ENCODE data around the gene HIVEP3.

The HIVEP3 gene

DNA sequence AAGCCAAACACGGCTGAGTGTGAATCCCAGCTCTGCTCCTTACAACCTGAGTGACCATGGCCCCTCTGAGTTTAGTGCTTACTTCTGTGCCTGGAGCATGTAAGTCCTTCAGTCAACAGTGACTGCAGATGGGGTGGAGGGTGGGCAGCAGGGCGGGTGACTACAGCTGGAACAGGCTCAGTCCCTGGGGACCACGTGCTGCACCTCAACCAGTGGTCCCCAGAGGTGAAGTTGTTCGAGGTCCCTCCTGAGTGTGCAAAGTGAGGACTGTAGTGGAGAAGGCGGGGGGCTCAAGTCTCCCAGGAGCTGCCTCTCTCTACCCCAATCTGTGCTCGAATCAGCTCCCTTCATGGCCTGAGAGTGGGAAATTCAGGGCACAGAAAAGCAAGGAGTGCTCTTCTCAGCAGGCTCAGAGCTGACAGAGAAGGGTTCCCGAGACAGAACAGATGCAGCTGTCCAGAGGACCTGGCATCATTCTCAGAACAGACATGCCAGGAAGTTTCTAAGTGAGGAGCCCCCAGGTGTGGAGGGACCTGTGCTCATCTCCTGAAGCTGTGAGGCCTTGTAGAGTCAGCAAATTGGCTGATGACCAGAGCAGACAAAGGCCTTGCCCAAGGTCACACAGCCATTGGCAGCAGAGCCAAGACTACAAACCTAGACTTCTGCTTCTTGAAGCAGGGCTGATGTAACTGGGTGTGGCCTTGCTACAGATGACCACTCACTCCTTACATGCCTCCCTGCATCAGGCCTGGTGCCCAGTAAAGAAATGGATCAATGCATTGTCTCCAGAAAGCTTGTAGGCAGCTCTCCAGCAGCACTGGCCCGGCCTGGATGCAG lies 372.5 kb downstream of the HIVEP3 start:
- no peaks in the 10 kb centered on the region for H3K4me1 ChIP-seq (ENCODE audit: control insufficient read depth in 5 of 5, insufficient read depth in 5 of 5, low read length in 5 of 5)
- H3K27me3 ChIP-seq (ENCODE audit: control insufficient read depth in 5 of 5, insufficient read depth in 4 of 5, low read length in 5 of 5) = no peaks in the 10 kb centered on the region
- H3K9ac ChIP-seq (ENCODE audit: low read length in 5 of 5) = no peak overlapping the region
- no peak overlapping the region for H3K27ac ChIP-seq (ENCODE audit: low read depth, low read length)
- no peak overlapping the region for H3K4me3 ChIP-seq (ENCODE audit: low read depth in 1 of 5, low read length in 5 of 5)
- H3K9me3 ChIP-seq (ENCODE audit: control insufficient read depth in 5 of 5, low read length in 5 of 5) = peaks cover 0 to 2% (median 0%) of the 10 kb centered on the region in 5 donors
- peaks cover 0 to 13% (median 4%) of the 10 kb centered on the region in 5 donors for H3K36me3 ChIP-seq (ENCODE audit: control insufficient read depth in 5 of 5, insufficient read depth in 5 of 5, low read length in 5 of 5)

DNA sequence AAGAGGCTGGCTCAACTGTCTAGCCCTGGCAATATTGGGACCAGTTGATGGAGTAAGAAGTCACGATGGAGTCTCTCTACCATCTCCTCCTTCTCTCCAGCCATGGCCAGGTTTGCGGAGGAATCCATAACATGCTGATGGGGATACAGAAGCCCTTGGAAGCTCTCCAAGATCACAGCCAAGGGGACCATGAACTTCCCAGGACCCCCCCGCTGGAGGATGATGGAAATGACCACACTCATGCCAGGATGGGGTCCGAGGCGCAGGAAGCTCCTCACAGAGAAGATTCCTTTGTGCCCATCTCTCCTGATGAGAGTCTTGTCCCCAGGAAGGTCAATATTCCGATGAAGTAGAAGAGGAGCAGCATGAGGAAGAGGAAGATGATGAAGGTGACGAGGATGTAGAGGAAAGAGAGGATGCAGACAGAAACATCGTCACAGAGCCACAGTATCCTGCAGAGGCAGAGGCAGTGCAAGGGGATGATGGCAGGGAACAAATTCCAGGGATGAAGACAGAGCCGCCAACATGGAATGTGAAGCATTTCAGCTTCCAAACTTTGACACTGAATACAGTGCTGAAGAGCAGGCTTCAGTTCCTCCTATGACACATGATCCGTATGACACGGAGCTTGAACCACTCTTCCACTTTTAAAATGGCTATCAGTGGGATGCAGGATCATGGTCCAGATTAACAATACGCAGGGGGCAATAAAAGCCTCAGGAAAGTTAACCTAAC lies 376.4 kb downstream of the HIVEP3 start:
- Histone ChIP-seq H3K27me3 (ENCODE audit: control insufficient read depth in 5 of 5, insufficient read depth in 4 of 5, low read length in 5 of 5) (no peaks in the 10 kb centered on the region), H3K27ac (ENCODE audit: low read depth, low read length) (no peak overlapping the region), H3K4me3 (ENCODE audit: low read depth in 1 of 5, low read length in 5 of 5) (no peak overlapping the region), H3K9me3 (ENCODE audit: control insufficient read depth in 5 of 5, low read length in 5 of 5) (peaks cover 0 to 2% (median 0%) of the 10 kb centered on the region in 5 donors), H3K9ac (ENCODE audit: low read length in 5 of 5) (no peak overlapping the region), H3K4me1 (ENCODE audit: control insufficient read depth in 5 of 5, insufficient read depth in 5 of 5, low read length in 5 of 5) (peaks cover 0 to 13% (median 8%) of the 10 kb centered on the region in 5 donors), H3K36me3 (ENCODE audit: control insufficient read depth in 5 of 5, insufficient read depth in 5 of 5, low read length in 5 of 5) (peaks cover 0 to 13% (median 4%) of the 10 kb centered on the region in 5 donors)

DNA sequence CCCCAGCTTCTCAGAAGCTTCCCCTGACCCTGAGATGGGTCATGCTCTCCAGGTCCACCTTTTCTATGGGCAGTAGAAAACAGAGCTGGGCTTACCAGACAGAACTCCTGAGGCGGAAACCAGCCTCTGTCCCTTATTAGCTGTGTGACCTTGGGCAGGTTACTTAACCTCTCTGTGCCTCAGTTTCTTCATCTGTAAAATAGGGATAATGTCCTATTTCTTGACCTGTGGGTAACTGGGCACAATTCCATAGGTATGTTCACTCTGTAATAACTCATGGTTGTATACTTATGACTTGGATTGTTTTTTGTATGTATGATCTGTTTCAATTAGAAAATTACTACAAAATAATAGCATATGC lies 377.1 kb downstream of the HIVEP3 start:
- Histone ChIP-seq H3K9me3 (ENCODE audit: control insufficient read depth in 5 of 5, low read length in 5 of 5) (peaks cover 0 to 2% (median 0%) of the 10 kb centered on the region in 5 donors), H3K27ac (ENCODE audit: low read depth, low read length) (no peak overlapping the region), H3K27me3 (ENCODE audit: control insufficient read depth in 5 of 5, insufficient read depth in 4 of 5, low read length in 5 of 5) (no peaks in the 10 kb centered on the region), H3K4me1 (ENCODE audit: control insufficient read depth in 5 of 5, insufficient read depth in 5 of 5, low read length in 5 of 5) (peaks cover 0 to 18% (median 13%) of the 10 kb centered on the region in 5 donors), H3K4me3 (ENCODE audit: low read depth in 1 of 5, low read length in 5 of 5) (no peak overlapping the region), H3K36me3 (ENCODE audit: control insufficient read depth in 5 of 5, insufficient read depth in 5 of 5, low read length in 5 of 5) (peaks cover 0 to 13% (median 4%) of the 10 kb centered on the region in 5 donors), H3K9ac (ENCODE audit: low read length in 5 of 5) (no peak overlapping the region)

DNA sequence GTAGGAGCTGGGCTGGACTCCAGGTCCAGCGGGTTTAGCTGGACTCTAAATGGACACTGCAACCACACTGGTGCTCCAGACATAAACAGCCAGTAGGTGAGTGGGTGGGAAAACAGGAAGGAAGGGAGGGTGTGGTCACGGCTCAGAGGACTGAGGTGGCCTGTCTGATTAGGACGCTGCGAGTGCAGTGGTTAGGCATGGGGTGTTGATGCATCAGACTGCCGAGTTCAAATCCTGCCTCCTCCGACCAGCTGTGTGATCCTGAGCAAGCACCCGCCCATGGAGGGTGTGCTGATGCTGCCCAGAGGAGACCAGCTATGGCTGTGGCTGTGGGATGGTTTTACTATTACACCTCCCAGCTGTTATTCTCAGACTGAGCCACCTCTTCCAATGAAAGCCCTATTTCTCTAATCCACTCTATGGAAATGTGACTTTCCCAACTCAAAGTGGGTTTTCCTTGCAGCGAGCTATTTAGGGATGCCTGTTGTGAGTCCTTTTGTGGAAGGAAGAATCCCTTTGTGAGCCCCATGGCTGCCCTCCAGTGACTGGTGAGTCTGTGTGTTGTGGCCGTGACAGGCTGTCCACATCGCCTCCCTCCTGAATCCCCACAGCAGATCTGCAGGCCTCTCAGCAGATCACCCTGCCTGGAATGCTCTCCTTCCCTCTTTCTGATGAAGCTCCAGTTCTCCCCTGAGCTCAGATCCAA lies 377.7 kb downstream of the HIVEP3 start:
- no peak overlapping the region for H3K27ac ChIP-seq (ENCODE audit: low read depth, low read length)
- H3K27me3 ChIP-seq (ENCODE audit: control insufficient read depth in 5 of 5, insufficient read depth in 4 of 5, low read length in 5 of 5) = no peaks in the 10 kb centered on the region
- no peak overlapping the region for H3K9ac ChIP-seq (ENCODE audit: low read length in 5 of 5)
- H3K36me3 ChIP-seq (ENCODE audit: control insufficient read depth in 5 of 5, insufficient read depth in 5 of 5, low read length in 5 of 5) = peaks cover 0 to 13% (median 4%) of the 10 kb centered on the region in 5 donors
- peaks cover 0 to 18% (median 13%) of the 10 kb centered on the region in 5 donors for H3K4me1 ChIP-seq (ENCODE audit: control insufficient read depth in 5 of 5, insufficient read depth in 5 of 5, low read length in 5 of 5)
- H3K4me3 ChIP-seq (ENCODE audit: low read depth in 1 of 5, low read length in 5 of 5) = no peak overlapping the region
- peaks cover 0 to 2% (median 0%) of the 10 kb centered on the region in 5 donors for H3K9me3 ChIP-seq (ENCODE audit: control insufficient read depth in 5 of 5, low read length in 5 of 5)

DNA sequence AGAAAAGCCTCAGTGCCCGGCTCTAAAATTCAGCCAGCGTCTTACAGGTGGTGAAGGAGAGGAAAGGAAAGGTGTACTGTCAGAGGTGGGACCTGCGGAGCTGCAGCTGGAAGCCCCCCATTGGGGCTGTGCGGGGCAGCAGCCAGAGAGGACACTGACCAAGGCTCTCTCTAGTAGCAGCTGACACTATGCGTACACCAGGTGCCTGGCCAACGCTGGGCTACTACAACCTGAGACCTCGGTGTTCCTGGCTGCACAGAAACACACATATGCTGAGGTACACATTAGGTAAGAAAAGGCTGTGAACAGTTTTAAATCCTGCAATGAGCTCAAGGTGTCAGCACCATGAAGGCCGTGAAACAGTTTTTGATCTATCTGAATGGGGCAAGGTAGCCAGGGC lies 378.7 kb downstream of the HIVEP3 start:
- no peaks in the 10 kb centered on the region for H3K27me3 ChIP-seq (ENCODE audit: control insufficient read depth in 5 of 5, insufficient read depth in 4 of 5, low read length in 5 of 5)
- peaks cover 0 to 18% (median 13%) of the 10 kb centered on the region in 5 donors for H3K4me1 ChIP-seq (ENCODE audit: control insufficient read depth in 5 of 5, insufficient read depth in 5 of 5, low read length in 5 of 5)
- no peak overlapping the region for H3K4me3 ChIP-seq (ENCODE audit: low read depth in 1 of 5, low read length in 5 of 5)
- peaks cover 0 to 13% (median 4%) of the 10 kb centered on the region in 5 donors for H3K36me3 ChIP-seq (ENCODE audit: control insufficient read depth in 5 of 5, insufficient read depth in 5 of 5, low read length in 5 of 5)
- H3K9ac ChIP-seq (ENCODE audit: low read length in 5 of 5) = no peak overlapping the region
- H3K9me3 ChIP-seq (ENCODE audit: control insufficient read depth in 5 of 5, low read length in 5 of 5) = peaks cover 0 to 2% (median 0%) of the 10 kb centered on the region in 5 donors
- H3K27ac ChIP-seq (ENCODE audit: low read depth, low read length) = no peak overlapping the region

DNA sequence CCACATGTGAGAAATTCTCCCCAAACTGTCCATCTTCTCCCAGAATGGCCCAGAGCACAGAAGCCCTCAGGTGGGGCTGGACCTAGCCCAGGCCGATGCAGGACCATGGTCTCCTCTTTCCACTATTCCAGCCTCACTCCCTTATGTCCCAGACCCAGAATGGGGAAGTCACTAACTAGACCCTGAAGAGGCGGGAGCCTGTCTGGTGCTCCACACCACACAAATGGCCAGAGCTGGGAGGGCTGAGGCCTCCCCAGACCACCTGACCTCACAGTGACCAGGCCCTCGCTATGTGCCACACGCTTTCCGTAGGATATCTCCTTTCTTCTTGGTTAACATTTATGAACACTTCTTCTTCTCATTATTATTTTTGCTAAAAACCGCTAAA lies 379.3 kb downstream of the HIVEP3 start:
- H3K9me3 ChIP-seq (ENCODE audit: control insufficient read depth in 5 of 5, low read length in 5 of 5) = peaks cover 0 to under 1% (median 0%) of the 10 kb centered on the region in 5 donors
- H3K4me1 ChIP-seq (ENCODE audit: control insufficient read depth in 5 of 5, insufficient read depth in 5 of 5, low read length in 5 of 5) = peaks cover 0 to 18% (median 13%) of the 10 kb centered on the region in 5 donors
- H3K4me3 ChIP-seq (ENCODE audit: low read depth in 1 of 5, low read length in 5 of 5) = no peak overlapping the region
- no peak overlapping the region for H3K9ac ChIP-seq (ENCODE audit: low read length in 5 of 5)
- H3K27ac ChIP-seq (ENCODE audit: low read depth, low read length) = no peak overlapping the region
- peaks cover 0 to 13% (median 4%) of the 10 kb centered on the region in 5 donors for H3K36me3 ChIP-seq (ENCODE audit: control insufficient read depth in 5 of 5, insufficient read depth in 5 of 5, low read length in 5 of 5)
- H3K27me3 ChIP-seq (ENCODE audit: control insufficient read depth in 5 of 5, insufficient read depth in 4 of 5, low read length in 5 of 5) = no peaks in the 10 kb centered on the region

DNA sequence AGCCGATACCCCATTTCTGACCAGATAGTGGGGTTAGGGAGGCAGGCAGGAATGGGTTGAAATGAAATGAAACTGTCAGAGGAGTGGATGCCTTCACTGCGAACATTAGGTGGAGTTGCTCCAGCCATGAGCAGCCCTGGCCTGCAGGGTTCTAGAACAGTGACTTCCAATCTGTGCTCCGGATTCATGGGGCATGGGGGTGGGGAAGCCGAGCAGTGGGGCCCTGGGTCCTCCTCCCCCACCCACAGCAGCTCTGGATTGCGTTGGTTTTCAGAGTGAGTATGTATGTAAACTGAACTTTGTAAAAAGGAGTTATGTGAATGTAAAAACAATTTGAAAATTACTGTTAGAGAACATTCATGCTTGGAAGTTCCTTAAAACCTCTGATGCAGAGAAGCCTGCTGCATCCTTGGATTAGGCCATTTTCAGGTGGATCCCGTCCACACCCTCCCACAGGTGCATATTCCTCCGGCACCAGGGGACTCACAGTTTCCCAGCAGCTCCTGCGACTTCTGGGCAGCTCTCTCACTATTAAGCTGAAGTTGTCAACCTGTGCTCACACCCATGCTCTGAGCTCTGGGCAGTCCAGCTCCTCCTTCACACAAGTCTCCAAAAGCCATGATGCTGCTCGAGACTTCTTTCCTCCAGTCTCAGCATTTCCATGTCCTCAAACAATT lies 379.8 kb downstream of the HIVEP3 start:
- Histone ChIP-seq H3K27ac (ENCODE audit: low read depth, low read length) (no peak overlapping the region), H3K4me1 (ENCODE audit: control insufficient read depth in 5 of 5, insufficient read depth in 5 of 5, low read length in 5 of 5) (peaks cover 0 to 18% (median 13%) of the 10 kb centered on the region in 5 donors)

DNA sequence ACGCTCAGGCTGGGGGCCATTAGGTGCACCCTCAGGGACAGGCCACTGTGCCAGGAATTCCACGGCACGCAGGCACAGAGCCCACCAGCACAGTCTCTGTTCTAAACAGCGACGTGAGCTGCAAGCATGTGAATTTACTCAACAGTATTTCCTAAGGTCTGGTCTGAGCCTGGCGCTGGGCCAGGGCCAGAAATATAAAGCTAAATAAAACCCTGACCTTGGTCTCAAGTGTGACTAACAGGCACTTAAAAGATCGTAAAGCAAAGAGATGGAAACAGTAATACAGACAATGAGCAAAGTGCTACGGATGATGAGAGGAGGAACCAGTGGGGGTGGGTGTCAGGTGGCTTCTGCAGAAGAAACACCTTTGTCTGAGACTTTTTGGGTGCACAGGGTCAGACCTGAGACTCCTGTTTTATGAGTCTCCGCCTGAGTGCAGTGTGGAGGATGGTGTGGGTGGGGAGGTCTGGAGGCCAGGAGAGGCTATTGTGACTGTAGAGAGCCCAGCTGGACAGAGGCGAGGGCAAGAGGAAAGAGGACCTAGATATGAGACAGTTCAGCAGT lies 380.9 kb downstream of the HIVEP3 start:
- no peak overlapping the region for H3K4me3 ChIP-seq (ENCODE audit: low read depth in 1 of 5, low read length in 5 of 5)
- peaks cover 0 to 18% (median 13%) of the 10 kb centered on the region in 5 donors for H3K4me1 ChIP-seq (ENCODE audit: control insufficient read depth in 5 of 5, insufficient read depth in 5 of 5, low read length in 5 of 5)

More for the DNA sequence above, 379.8 kb downstream of the HIVEP3 start:
- Histone ChIP-seq H3K9me3 (ENCODE audit: control insufficient read depth in 5 of 5, low read length in 5 of 5) (no peaks in the 10 kb centered on the region), H3K36me3 (ENCODE audit: control insufficient read depth in 5 of 5, insufficient read depth in 5 of 5, low read length in 5 of 5) (peaks cover 0 to 11% (median 4%) of the 10 kb centered on the region in 5 donors), H3K9ac (ENCODE audit: low read length in 5 of 5) (no peak overlapping the region), H3K4me3 (ENCODE audit: low read depth in 1 of 5, low read length in 5 of 5) (no peak overlapping the region), H3K27me3 (ENCODE audit: control insufficient read depth in 5 of 5, insufficient read depth in 4 of 5, low read length in 5 of 5) (no peaks in the 10 kb centered on the region)

DNA sequence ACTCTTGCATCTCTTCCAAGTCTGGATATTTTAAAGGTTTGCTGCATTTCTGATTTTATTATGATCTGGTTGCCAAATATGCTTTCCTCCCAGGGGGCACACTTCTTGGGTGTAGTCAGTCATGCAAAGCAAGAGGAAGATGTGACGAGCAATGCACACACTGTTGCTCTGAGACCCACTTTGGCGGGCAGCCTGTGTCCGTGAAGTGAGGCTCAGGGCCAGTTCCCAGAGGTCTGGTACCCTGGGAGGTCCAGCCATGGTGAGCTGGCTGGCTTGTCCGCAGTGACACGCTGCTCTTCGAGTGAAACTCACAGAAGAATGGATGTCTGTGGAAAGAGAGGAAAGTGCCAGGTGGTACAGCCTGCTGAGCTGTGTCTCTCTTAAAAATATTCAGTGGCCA lies 381.5 kb downstream of the HIVEP3 start:
- no peak overlapping the region for H3K9ac ChIP-seq (ENCODE audit: low read length in 5 of 5)
- H3K27me3 ChIP-seq (ENCODE audit: control insufficient read depth in 5 of 5, insufficient read depth in 4 of 5, low read length in 5 of 5) = no peaks in the 10 kb centered on the region
- H3K9me3 ChIP-seq (ENCODE audit: control insufficient read depth in 5 of 5, low read length in 5 of 5) = no peaks in the 10 kb centered on the region
- no peak overlapping the region for H3K4me3 ChIP-seq (ENCODE audit: low read depth in 1 of 5, low read length in 5 of 5)
- H3K36me3 ChIP-seq (ENCODE audit: control insufficient read depth in 5 of 5, insufficient read depth in 5 of 5, low read length in 5 of 5) = no peaks in the 10 kb centered on the region
- peaks cover 0 to 18% (median 13%) of the 10 kb centered on the region in 5 donors for H3K4me1 ChIP-seq (ENCODE audit: control insufficient read depth in 5 of 5, insufficient read depth in 5 of 5, low read length in 5 of 5)
- H3K27ac ChIP-seq (ENCODE audit: low read depth, low read length) = no peak overlapping the region

More for the DNA sequence above, 380.9 kb downstream of the HIVEP3 start:
- no peak overlapping the region for H3K9ac ChIP-seq (ENCODE audit: low read length in 5 of 5)
- no peaks in the 10 kb centered on the region for H3K27me3 ChIP-seq (ENCODE audit: control insufficient read depth in 5 of 5, insufficient read depth in 4 of 5, low read length in 5 of 5)
- H3K9me3 ChIP-seq (ENCODE audit: control insufficient read depth in 5 of 5, low read length in 5 of 5) = no peaks in the 10 kb centered on the region
- H3K36me3 ChIP-seq (ENCODE audit: control insufficient read depth in 5 of 5, insufficient read depth in 5 of 5, low read length in 5 of 5) = peaks cover 0 to 3% (median 0%) of the 10 kb centered on the region in 5 donors
- H3K27ac ChIP-seq (ENCODE audit: low read depth, low read length) = no peak overlapping the region

Data from subcutaneous abdominal adipose tissue (tissue), 5 donors.